OCI-LY1 (cell line): ENCODE results near the gene HSD3B2.
A peak's percentile ranks its signal among the peaks of the same experiment; 100 is the strongest.

ENCODE experiments used
- H2AFZ ChIP-seq: fragments of 200-600 bp; sonication (generic), shearing (Covaris generic); 2 replicates; pipeline ENCODE4 v1.6.0; 2014; ENCODE audit warnings: antibody characterized with exemption, mild to moderate bottlenecking, low read length
- H3F3A ChIP-seq: fragments of 200-600 bp; sonication (generic), shearing (Covaris generic); 2 replicates; pipeline ENCODE4 v1.6.0; 2014; ENCODE audit warnings: mild to moderate bottlenecking, antibody characterized with exemption, low read length, moderate library complexity; ENCODE audit not compliant: insufficient read depth
- H3K27ac ChIP-seq: fragments of 200-600 bp; sonication (generic); 2 replicates; pipeline ENCODE4 v1.5.1; 2014; ENCODE audit warnings: low read length, mixed run types, mild to moderate bottlenecking, low read depth; ENCODE audit not compliant: poor library complexity, severe bottlenecking
- H3K27me3 ChIP-seq: fragments of 200-600 bp; sonication (generic); 2 replicates; pipeline ENCODE4 v1.6.0; 2014; ENCODE audit warnings: antibody characterized with exemption, mild to moderate bottlenecking, low read length, moderate library complexity; ENCODE audit not compliant: insufficient read depth
- H3K36me3 ChIP-seq: fragments of 200-600 bp; sonication (generic); 2 replicates; pipeline ENCODE4 v1.6.1; 2014; ENCODE audit warnings: mild to moderate bottlenecking, antibody characterized with exemption, low read length, moderate library complexity, mixed read lengths; ENCODE audit not compliant: insufficient read depth
- H3K4me1 ChIP-seq: fragments of 200-600 bp; sonication (generic); 2 replicates; pipeline ENCODE4 v1.5.1; 2014; ENCODE audit warnings: mild to moderate bottlenecking, low read length, moderate library complexity; ENCODE audit not compliant: insufficient read depth, severe bottlenecking
- H3K4me2 ChIP-seq: fragments of 200-600 bp; sonication (generic), shearing (Covaris generic); 2 replicates; pipeline ENCODE4 v1.6.1; 2014; ENCODE audit warnings: low read length
- H3K4me3 ChIP-seq: fragments of 200-600 bp; sonication (generic); 2 replicates; pipeline ENCODE4 v1.5.1; 2014; ENCODE audit warnings: low read length, low read depth, mild to moderate bottlenecking, mixed read lengths; ENCODE audit not compliant: poor library complexity, severe bottlenecking
- H3K79me2 ChIP-seq: fragments of 200-600 bp; shearing (Covaris generic); 2 replicates; pipeline ENCODE4 v1.6.1; 2016; ENCODE audit warnings: mixed run types, low read length, mixed read lengths; ENCODE audit not compliant: insufficient read depth
- H3K9ac ChIP-seq: fragments of 200-600 bp; sonication (generic), shearing (Covaris generic); 2 replicates; pipeline ENCODE4 v1.6.1; 2014; ENCODE audit warnings: mild to moderate bottlenecking, low read length, mixed read lengths
- H3K9me2 ChIP-seq: fragments of 200-600 bp; sonication (generic), shearing (Covaris generic); 2 replicates; pipeline ENCODE4 v1.6.1; 2014; ENCODE audit warnings: low read depth, mild to moderate bottlenecking, low read length, mixed read lengths
- H3K9me3 ChIP-seq: fragments of 200-600 bp; shearing (Covaris generic); 2 replicates; pipeline ENCODE4 v1.6.1; 2014; ENCODE audit warnings: low read length, mixed read lengths
- H4K20me1 ChIP-seq: fragments of 200-600 bp; sonication (generic), shearing (Covaris generic); 2 replicates; pipeline ENCODE4 v1.6.0; 2016; ENCODE audit warnings: mild to moderate bottlenecking, low read length; ENCODE audit not compliant: insufficient read depth
- CTCF ChIP-seq: fragments of 200-600 bp; sonication (generic), shearing (Covaris generic); IDR thresholded peaks from 2 replicates; pipeline ENCODE4 v1.5.1; 2017; ENCODE audit warnings: mild to moderate bottlenecking, antibody characterized with exemption, low read length, moderate library complexity, mixed read lengths
- EZH2 ChIP-seq: fragments of 200-600 bp; sonication (generic), shearing (Covaris generic); IDR thresholded peaks from 2 replicates; pipeline ENCODE4 v1.8.0; 2017; ENCODE audit warnings: borderline replicate concordance, mixed run types, mild to moderate bottlenecking, antibody characterized with exemption, low read length, moderate library complexity, mixed read lengths

Gene HSD3B2

DNA sequence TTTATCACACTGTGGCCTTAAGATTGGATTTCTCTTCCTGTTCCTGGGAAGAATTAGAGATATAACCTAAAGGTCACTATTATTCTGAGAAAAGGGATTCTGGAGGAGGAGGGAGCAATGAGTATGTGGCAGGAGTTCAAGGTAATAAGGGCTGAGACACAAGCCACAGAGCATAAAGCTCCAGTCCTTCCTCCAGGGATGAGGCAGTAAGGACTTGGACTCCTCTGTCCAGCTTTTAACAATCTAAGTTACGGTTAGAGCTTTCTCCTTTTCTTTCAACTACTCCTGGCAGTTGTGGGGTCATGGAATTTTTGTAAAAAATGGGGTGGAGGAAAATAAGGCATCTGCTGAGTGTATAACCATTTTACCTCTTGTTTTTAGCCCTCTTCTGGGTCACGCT, at the start of gene HSD3B2:
HSD3B2 (plus strand) TSS at position 201 of the 400 bp plus-strand sequence. CDS start 270 bp downstream, outside the sequence.
- Histone ChIP-seq H3K79me2 (no peaks in the 10 kb centered on the region), H3K4me3 (no peak within 1 kb of the TSS), H3K27ac (no peak within 1 kb of the TSS), H3K36me3 (no peaks in the 10 kb centered on the region), H3K27me3 (0 out of 2 replicates have a peak, but pooled peaks cover 3% of the 10 kb centered on the region), H3K4me2 (no peak within 1 kb of the TSS), H3F3A (no peaks in the 10 kb centered on the region), H3K4me1 (no peaks in the 10 kb centered on the region), H3K9ac (no peak within 1 kb of the TSS), H2AFZ (no peak within 1 kb of the TSS), H4K20me1 (no peaks in the 10 kb centered on the region), H3K9me2 (no peaks in the 10 kb centered on the region), H3K9me3 (no peaks in the 10 kb centered on the region)
- TF ChIP-seq EZH2 (no peak), CTCF (no peak)

DNA sequence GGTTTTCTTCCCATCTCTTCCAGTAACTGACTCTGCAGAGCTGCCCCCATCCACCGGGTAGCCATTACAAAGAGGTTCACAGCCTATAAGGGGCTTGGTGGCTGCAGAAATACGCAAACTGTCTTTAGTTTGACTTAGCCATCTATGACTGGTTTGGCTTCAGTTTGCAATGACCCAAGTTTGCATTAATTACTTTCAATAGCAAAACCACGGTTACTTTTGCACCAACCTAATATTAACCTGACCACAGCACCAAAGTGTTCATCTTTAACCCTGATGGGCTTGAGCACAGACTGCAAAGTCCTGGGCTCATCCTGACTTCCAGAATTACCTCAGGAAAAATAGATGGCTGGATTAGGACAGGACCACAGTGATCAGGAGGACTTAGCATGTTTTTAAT, 48.5 kb upstream of the HSD3B2 start:
- H3K9me3 ChIP-seq = no peaks in the 10 kb centered on the region
- H3K4me3 ChIP-seq = no peak overlapping the region
- no peak overlapping the region for H3K27ac ChIP-seq
- no peaks in the 10 kb centered on the region for H3F3A ChIP-seq
- no peak overlapping the region for H3K9ac ChIP-seq
- no peaks in the 10 kb centered on the region for H3K36me3 ChIP-seq
- H2AFZ ChIP-seq = no peak overlapping the region
- H3K9me2 ChIP-seq = no peaks in the 10 kb centered on the region
- H3K4me1 ChIP-seq = no peaks in the 10 kb centered on the region
- H3K79me2 ChIP-seq = no peaks in the 10 kb centered on the region
- H4K20me1 ChIP-seq = no peaks in the 10 kb centered on the region
- no peak overlapping the region for H3K4me2 ChIP-seq
- no peaks in the 10 kb centered on the region for H3K27me3 ChIP-seq
- TF ChIP-seq EZH2 = no peak
- TF ChIP-seq CTCF = no peak

DNA sequence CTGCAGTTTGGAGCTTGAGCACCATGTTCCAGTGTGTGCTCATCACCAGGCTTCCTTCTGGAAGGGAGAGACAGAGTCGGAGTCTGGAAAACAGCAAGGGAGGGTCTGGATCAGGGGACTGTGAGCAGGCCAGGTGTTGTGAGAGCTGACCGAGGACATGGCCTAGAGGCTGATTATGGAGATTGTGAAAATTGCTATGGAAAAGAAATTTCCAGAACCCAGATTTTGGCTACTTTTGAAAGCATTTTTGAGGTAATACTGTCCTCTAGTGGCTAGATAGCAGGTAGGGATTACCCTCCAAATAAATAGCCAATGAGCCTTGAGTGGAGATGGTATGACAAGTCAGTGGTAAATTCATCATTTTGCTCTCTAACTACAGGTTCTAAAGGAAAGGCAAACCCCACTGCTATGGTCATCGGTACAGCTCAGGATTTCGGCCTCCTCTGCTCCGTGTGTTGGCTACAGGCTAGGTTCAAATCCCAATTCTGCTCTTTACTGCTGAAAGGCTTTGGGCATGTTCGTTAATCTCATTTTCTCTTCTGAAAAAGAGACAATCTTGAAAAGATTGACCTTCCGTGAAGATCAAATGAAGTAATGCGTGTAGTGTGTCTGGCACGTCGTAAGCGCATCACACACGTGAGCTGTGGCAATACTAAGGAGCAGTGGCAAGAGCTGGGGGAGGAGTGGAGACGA, 47.4 kb upstream of the HSD3B2 start:
- Histone ChIP-seq H2AFZ (no peak overlapping the region), H3K4me2 (no peak overlapping the region), H3K36me3 (no peaks in the 10 kb centered on the region), H3K4me1 (no peaks in the 10 kb centered on the region), H3K27me3 (no peaks in the 10 kb centered on the region), H4K20me1 (no peaks in the 10 kb centered on the region), H3K9me2 (no peaks in the 10 kb centered on the region), H3K27ac (no peak overlapping the region), H3F3A (no peaks in the 10 kb centered on the region), H3K9ac (no peak overlapping the region), H3K4me3 (no peak overlapping the region), H3K9me3 (no peaks in the 10 kb centered on the region), H3K79me2 (no peaks in the 10 kb centered on the region)
- TF ChIP-seq EZH2 = no peak
- TF ChIP-seq CTCF = peak; percentile 91
